Coronary artery (tissue), 2 donors: ENCODE data around the gene SEMA4D.

Source experiments
- DNase-seq: peaks from one replicate; pipeline ENCODE4 v3.0.0-alpha.2; 2017; ENCODE audit warnings: low spot score
- H3K27ac ChIP-seq, 2 donors: fragments of 200-600 bp; sonication (generic); one replicate each; pipeline ENCODE4 v1.5.1; 2016 to 2019
- H3K4me3 ChIP-seq: fragments of 200-600 bp; sonication (generic); 2 replicates; pipeline ENCODE4 v1.5.1; 2016; ENCODE audit warnings: mild to moderate bottlenecking, moderate library complexity
- CTCF ChIP-seq: fragments of 200-600 bp; sonication (generic); IDR thresholded peaks from one replicate; pipeline ENCODE4 v1.5.1; 2019; ENCODE audit warnings: antibody characterized with exemption

SEMA4D gene

GRCh38 chr9:89541798-89542197 lies 43.9 kb upstream of the SEMA4D start:
- no peak overlapping the region for H3K27ac ChIP-seq

GRCh38 chr9:89539374-89539773 lies 41.5 kb upstream of the SEMA4D start:
- TF ChIP-seq CTCF, result no peak
- Histone ChIP-seq H3K4me3 (no peak overlapping the region), H3K27ac (no peak overlapping the region)
- DNase-seq, result no peak

More at GRCh38 chr9:89541798-89542197, 43.9 kb upstream of the SEMA4D start:
- no peak for TF ChIP-seq CTCF
- DNase-seq, result peak; percentile 53
- H3K4me3 ChIP-seq, result no peak overlapping the region

- Histone ChIP-seq H3K27ac (no peak overlapping the region), H3K4me3 (no peak overlapping the region)
- no peak for TF ChIP-seq CTCF
- no peak for DNase-seq
These were observed 41.0 kb upstream of the SEMA4D start for GRCh38 chr9:89538871-89539270.

GRCh38 chr9:89537166-89537565 lies 39.3 kb upstream of the SEMA4D start:
- no peak for TF ChIP-seq CTCF
- Histone ChIP-seq H3K27ac (no peak overlapping the region), H3K4me3 (no peak overlapping the region)
- DNase-seq, result no peak

DNA sequence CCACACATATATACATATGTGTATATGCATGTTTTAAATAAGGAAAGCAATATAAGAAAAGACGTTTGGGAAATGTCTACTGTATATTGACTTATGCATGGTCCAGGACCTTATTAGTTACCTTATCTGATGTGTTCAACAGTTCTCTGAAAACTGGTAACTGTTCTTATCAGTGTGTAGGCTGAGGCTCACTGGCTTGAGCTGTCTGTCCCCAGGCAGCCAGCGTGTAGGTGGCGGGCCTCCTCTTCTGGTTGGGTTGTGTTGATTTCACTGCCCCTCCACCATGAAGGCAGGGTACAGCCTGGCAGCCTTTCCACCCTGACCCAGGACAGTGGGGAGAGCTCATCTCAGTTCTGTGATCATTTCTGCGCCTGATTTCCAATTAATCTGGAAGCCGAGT lies 38.7 kb upstream of the SEMA4D start:
- H3K4me3 ChIP-seq, result no peak overlapping the region
- no peak for TF ChIP-seq CTCF
- H3K27ac ChIP-seq, result no peak overlapping the region
- no peak for DNase-seq

- no peak for TF ChIP-seq CTCF
- Histone ChIP-seq H3K4me3 (no peak overlapping the region), H3K27ac (no peak overlapping the region)
- DNase-seq, result no peak
These were observed 38.2 kb upstream of the SEMA4D start for GRCh38 chr9:89536145-89536574.

GRCh38 chr9:89535461-89535860 lies 37.5 kb upstream of the SEMA4D start:
- no peak for TF ChIP-seq CTCF
- Histone ChIP-seq H3K4me3 (no peak overlapping the region), H3K27ac (no peak overlapping the region)
- DNase-seq, result no peak
